ENCODE data around the gene RXFP4. TPM values are rescaled to one million over a fixed set of nuclear protein-coding genes. Genes with fewer than 3 reads are reported as not detected.
A peak's percentile ranks its signal among the peaks of the same experiment; 100 is the strongest.
"Not testable (repeated sequence)": the region's sequence is repeated elsewhere in the genome, so short reads cannot be mapped to it uniquely, and the experiment has no call there.

RXFP4 gene
- total and polyA plus RNA-seq, 5 donors from 2014 or later, result 0.32 to 1.4 TPM; not detected in 3

- H3K36me3 Mint-ChIP-seq, result peaks cover 11% of the 10 kb centered on the region
- no peaks in the 10 kb centered on the region for H3K27me3 ChIP-seq (ENCODE audit: control insufficient read depth, insufficient read depth, low read length)
- peaks cover 0 to 1% (median 0%) of the 10 kb centered on the region in 7 donors for H3K9me3 Mint-ChIP-seq
- H3K27ac ChIP-seq (ENCODE audit: insufficient read depth, low read length, poor library complexity, severe bottlenecking), result peak overlapping the region; percentile 86
- no peaks in the 10 kb centered on the region for H3K9me3 ChIP-seq (ENCODE audit: control insufficient read depth in 2 of 2, low read length in 2 of 2)
- peak; percentile 57 to 59 for ATAC-seq (ENCODE audit: low read depth in 2 of 2)
- H3K4me1 Mint-ChIP-seq, result peaks cover 6 to 60% (median 33%) of the 10 kb centered on the region in 4 donors
- H3K4me3 ChIP-seq (ENCODE audit: low read depth, low read length), result peak overlapping the region; percentile 89
- peak overlapping the region; percentile 95 to 98 (median 95) for H3K27ac Mint-ChIP-seq
- no peaks in the 10 kb centered on the region for H3K36me3 ChIP-seq (ENCODE audit: control insufficient read depth, insufficient read depth, low read length)
- DNase-seq, result peak in 2 of 3 donors; percentile 56 to 81
- peaks cover 58% of the 10 kb centered on the region for H3K4me1 ChIP-seq (ENCODE audit: control insufficient read depth, insufficient read depth, low read length, poor library complexity, severe bottlenecking)
- H3K27me3 Mint-ChIP-seq, result no peaks in the 10 kb centered on the region
- H3K4me3 Mint-ChIP-seq, result peak overlapping the region; percentile 92 to 100 (median 99)
Measured at GRCh38 chr1:155981266-155982088, 40.0 kb downstream of the RXFP4 start.

GRCh38 chr1:155982106-155982505, 40.7 kb downstream of the RXFP4 start:
- Histone ChIP-seq H3K4me1 (ENCODE audit: control insufficient read depth, insufficient read depth, low read length, poor library complexity, severe bottlenecking) (peaks cover 52% of the 10 kb centered on the region), H3K4me3 (ENCODE audit: low read depth, low read length) (no peak overlapping the region), H3K27me3 (ENCODE audit: control insufficient read depth, insufficient read depth, low read length) (no peaks in the 10 kb centered on the region), H3K36me3 (ENCODE audit: control insufficient read depth, insufficient read depth, low read length) (no peaks in the 10 kb centered on the region), H3K9me3 (ENCODE audit: control insufficient read depth in 2 of 2, low read length in 2 of 2) (no peaks in the 10 kb centered on the region), H3K27ac (ENCODE audit: insufficient read depth, low read length, poor library complexity, severe bottlenecking) (peak overlapping the region; percentile 86)
- Mint-ChIP-seq H3K4me3 (peak overlapping the region in 2 of 4 donors; percentile 99), H3K27ac (peak overlapping the region; percentile 95 to 98 (median 95)), H3K27me3 (no peaks in the 10 kb centered on the region), H3K9me3 (peaks cover 0 to 1% (median 0%) of the 10 kb centered on the region in 7 donors), H3K4me1 (peaks cover 6 to 54% (median 31%) of the 10 kb centered on the region in 4 donors), H3K36me3 (peaks cover 8% of the 10 kb centered on the region)
- DNase-seq, result no peak
- no peak for ATAC-seq (ENCODE audit: low read depth in 2 of 2)

GRCh38 chr1:155983191-155984024, 42.0 kb downstream of the RXFP4 start:
- Mint-ChIP-seq H3K36me3 (peaks cover 4% of the 10 kb centered on the region), H3K4me3 (peak overlapping the region in 3 of 4 donors; percentile 55 to 83 (median 78)), H3K27ac (peak overlapping the region; percentile 66 to 95 (median 95)), H3K27me3 (no peaks in the 10 kb centered on the region), H3K4me1 (peaks cover 6 to 54% (median 31%) of the 10 kb centered on the region in 4 donors), H3K9me3 (peaks cover 0 to 1% (median 0%) of the 10 kb centered on the region in 7 donors)
- H3K27ac ChIP-seq (ENCODE audit: insufficient read depth, low read length, poor library complexity, severe bottlenecking), result peak overlapping the region; percentile 18
- no peaks in the 10 kb centered on the region for H3K9me3 ChIP-seq (ENCODE audit: control insufficient read depth in 2 of 2, low read length in 2 of 2)
- ATAC-seq (ENCODE audit: low read depth in 2 of 2), result no peak
- no peak overlapping the region for H3K4me3 ChIP-seq (ENCODE audit: low read depth, low read length)
- no peaks in the 10 kb centered on the region for H3K36me3 ChIP-seq (ENCODE audit: control insufficient read depth, insufficient read depth, low read length)
- DNase-seq, result no peak
- no peaks in the 10 kb centered on the region for H3K27me3 ChIP-seq (ENCODE audit: control insufficient read depth, insufficient read depth, low read length)
- H3K4me1 ChIP-seq (ENCODE audit: control insufficient read depth, insufficient read depth, low read length, poor library complexity, severe bottlenecking), result peaks cover 46% of the 10 kb centered on the region

- ATAC-seq (ENCODE audit: low read depth in 2 of 2), result no peak
- H3K27me3 Mint-ChIP-seq, result no peaks in the 10 kb centered on the region
- Histone ChIP-seq H3K9me3 (ENCODE audit: control insufficient read depth in 2 of 2, low read length in 2 of 2) (no peaks in the 10 kb centered on the region), H3K27ac (ENCODE audit: insufficient read depth, low read length, poor library complexity, severe bottlenecking) (peak overlapping the region; percentile 18), H3K4me3 (ENCODE audit: low read depth, low read length) (no peak overlapping the region), H3K36me3 (ENCODE audit: control insufficient read depth, insufficient read depth, low read length) (no peaks in the 10 kb centered on the region), H3K27me3 (ENCODE audit: control insufficient read depth, insufficient read depth, low read length) (no peaks in the 10 kb centered on the region), H3K4me1 (ENCODE audit: control insufficient read depth, insufficient read depth, low read length, poor library complexity, severe bottlenecking) (peaks cover 41% of the 10 kb centered on the region)
- H3K9me3 Mint-ChIP-seq, result no peaks in the 10 kb centered on the region
- peak overlapping the region in 2 of 3 donors; percentile 76 to 95 for H3K27ac Mint-ChIP-seq
- DNase-seq, result no peak
- H3K36me3 Mint-ChIP-seq, result peaks cover 4% of the 10 kb centered on the region
- peak overlapping the region in 1 of 4 donors; percentile 78 for H3K4me3 Mint-ChIP-seq
- H3K4me1 Mint-ChIP-seq, result peaks cover 6 to 58% (median 32%) of the 10 kb centered on the region in 4 donors
Measured at GRCh38 chr1:155984341-155984740, 42.9 kb downstream of the RXFP4 start.

GRCh38 chr1:155984903-155985645, 43.6 kb downstream of the RXFP4 start:
- not testable (repeated sequence) for H3K27me3 ChIP-seq (ENCODE audit: control insufficient read depth, insufficient read depth, low read length); H3K4me3 Mint-ChIP-seq; DNase-seq; H3K27me3 Mint-ChIP-seq; ATAC-seq (ENCODE audit: low read depth in 2 of 2); H3K27ac ChIP-seq (ENCODE audit: insufficient read depth, low read length, poor library complexity, severe bottlenecking); H3K36me3 ChIP-seq (ENCODE audit: control insufficient read depth, insufficient read depth, low read length); H3K36me3 Mint-ChIP-seq; H3K9me3 ChIP-seq (ENCODE audit: control insufficient read depth in 2 of 2, low read length in 2 of 2); H3K4me3 ChIP-seq (ENCODE audit: low read depth, low read length); H3K9me3 Mint-ChIP-seq
- peak overlapping the region in 1 of 3 donors; percentile 76 for H3K27ac Mint-ChIP-seq
- H3K4me1 ChIP-seq (ENCODE audit: control insufficient read depth, insufficient read depth, low read length, poor library complexity, severe bottlenecking), result peaks cover 35% of the 10 kb centered on the region
- peaks cover 6 to 53% (median 30%) of the 10 kb centered on the region in 4 donors for H3K4me1 Mint-ChIP-seq

- Histone ChIP-seq H3K4me3 (ENCODE audit: low read depth, low read length) (no peak overlapping the region), H3K4me1 (ENCODE audit: control insufficient read depth, insufficient read depth, low read length, poor library complexity, severe bottlenecking) (peaks cover 4% of the 10 kb centered on the region), H3K9me3 (ENCODE audit: control insufficient read depth in 2 of 2, low read length in 2 of 2) (no peaks in the 10 kb centered on the region), H3K27ac (ENCODE audit: insufficient read depth, low read length, poor library complexity, severe bottlenecking) (no peak overlapping the region), H3K36me3 (ENCODE audit: control insufficient read depth, insufficient read depth, low read length) (no peaks in the 10 kb centered on the region), H3K27me3 (ENCODE audit: control insufficient read depth, insufficient read depth, low read length) (no peaks in the 10 kb centered on the region)
- no peaks in the 10 kb centered on the region for H3K27me3 Mint-ChIP-seq
- H3K4me1 Mint-ChIP-seq, result peaks cover 0 to 11% (median 5%) of the 10 kb centered on the region in 4 donors
- peak overlapping the region; percentile 32 to 75 (median 69) for H3K27ac Mint-ChIP-seq
- ATAC-seq (ENCODE audit: low read depth in 2 of 2) (peak; percentile 91 to 96), DNase-seq (peak; percentile 67 to 84 (median 80))
- H3K9me3 Mint-ChIP-seq, result no peaks in the 10 kb centered on the region
- H3K36me3 Mint-ChIP-seq, result no peaks in the 10 kb centered on the region
- peak overlapping the region in 1 of 4 donors; percentile 54 for H3K4me3 Mint-ChIP-seq
Measured at GRCh38 chr1:155989242-155990004, 48.0 kb downstream of the RXFP4 start.

Data from CD4-positive, CD25-positive, alpha-beta regulatory T cell (primary cell).